Measurements from ENCODE around the gene PXDC1. TPM values are rescaled to one million over a fixed set of nuclear protein-coding genes. Genes with fewer than 3 reads are reported as not detected.

PXDC1 gene
- total RNA-seq, 2 donors from 2014 or later: 406 to 488 TPM

- H3K27ac ChIP-seq: no peak overlapping the region
- no peaks in the 10 kb centered on the region for H3K9me3 ChIP-seq
- DNase-seq (ENCODE audit: low spot score) (no peak), ATAC-seq (ENCODE audit: insufficient number of reproducible peaks, low FRiP score, low read depth) (no peak)
- H3K27me3 ChIP-seq (replicated peaks; ENCODE audit: insufficient read depth): no peaks in the 10 kb centered on the region
- no peak overlapping the region for H3K4me3 ChIP-seq
- no peaks in the 10 kb centered on the region for H3K4me1 ChIP-seq (ENCODE audit: control insufficient read depth in 1 of 2, low read depth in 2 of 2)
- no peak for TF ChIP-seq CTCF (IDR thresholded peaks at IDR 0.05)
- no peaks in the 10 kb centered on the region for H3K36me3 ChIP-seq
Measured at GRCh38 chr6:3779574-3779849, 28.0 kb upstream of the PXDC1 start.

- Histone ChIP-seq H3K9me3 (no peaks in the 10 kb centered on the region), H3K27me3 (replicated peaks; ENCODE audit: insufficient read depth) (no peaks in the 10 kb centered on the region), H3K27ac (no peak overlapping the region), H3K4me1 (ENCODE audit: control insufficient read depth in 1 of 2, low read depth in 2 of 2) (no peaks in the 10 kb centered on the region), H3K36me3 (no peaks in the 10 kb centered on the region), H3K4me3 (no peak overlapping the region)
- no peak for TF ChIP-seq CTCF (IDR thresholded peaks at IDR 0.05)
- DNase-seq (ENCODE audit: low spot score) (no peak), ATAC-seq (ENCODE audit: insufficient number of reproducible peaks, low FRiP score, low read depth) (no peak)
Measured at GRCh38 chr6:3778701-3779573, 27.4 kb upstream of the PXDC1 start.

GRCh38 chr6:3777730-3778461 lies 26.4 kb upstream of the PXDC1 start:
- no peaks in the 10 kb centered on the region for H3K36me3 ChIP-seq
- DNase-seq (ENCODE audit: low spot score): no peak
- H3K4me1 ChIP-seq (ENCODE audit: control insufficient read depth in 1 of 2, low read depth in 2 of 2): no peaks in the 10 kb centered on the region
- no peak overlapping the region for H3K4me3 ChIP-seq
- no peak overlapping the region for H3K27ac ChIP-seq
- no peaks in the 10 kb centered on the region for H3K27me3 ChIP-seq (replicated peaks; ENCODE audit: insufficient read depth)
- no peaks in the 10 kb centered on the region for H3K9me3 ChIP-seq
- ATAC-seq (ENCODE audit: insufficient number of reproducible peaks, low FRiP score, low read depth): no peak
- no peak for TF ChIP-seq CTCF (IDR thresholded peaks at IDR 0.05)

- ATAC-seq (ENCODE audit: insufficient number of reproducible peaks, low FRiP score, low read depth) (no peak), DNase-seq (ENCODE audit: low spot score) (no peak)
Measured at GRCh38 chr6:3776881-3777507, 25.5 kb upstream of the PXDC1 start.

More at GRCh38 chr6:3776881-3777507, 25.5 kb upstream of the PXDC1 start:
- no peaks in the 10 kb centered on the region for H3K27me3 ChIP-seq (replicated peaks; ENCODE audit: insufficient read depth)
- H3K9me3 ChIP-seq: no peaks in the 10 kb centered on the region
- no peaks in the 10 kb centered on the region for H3K36me3 ChIP-seq
- no peak overlapping the region for H3K27ac ChIP-seq
- H3K4me3 ChIP-seq: no peak overlapping the region
- TF ChIP-seq CTCF (IDR thresholded peaks at IDR 0.05): no peak
- H3K4me1 ChIP-seq (ENCODE audit: control insufficient read depth in 1 of 2, low read depth in 2 of 2): no peaks in the 10 kb centered on the region
